GM18499 (cell line): ENCODE data around the gene OPTN.

Experiments
- ATAC-seq: cut with Tn5 transposase; IDR thresholded peaks from one replicate; pipeline ENCODE4 v1.9.1; 2021; ENCODE audit warnings: moderate number of reproducible peaks; ENCODE audit not compliant: insufficient read depth, unreplicated experiment

The OPTN gene

GRCh38 chr10:13168781-13169180 lies 68.8 kb downstream of the OPTN start:
- no peak for ATAC-seq

DNA sequence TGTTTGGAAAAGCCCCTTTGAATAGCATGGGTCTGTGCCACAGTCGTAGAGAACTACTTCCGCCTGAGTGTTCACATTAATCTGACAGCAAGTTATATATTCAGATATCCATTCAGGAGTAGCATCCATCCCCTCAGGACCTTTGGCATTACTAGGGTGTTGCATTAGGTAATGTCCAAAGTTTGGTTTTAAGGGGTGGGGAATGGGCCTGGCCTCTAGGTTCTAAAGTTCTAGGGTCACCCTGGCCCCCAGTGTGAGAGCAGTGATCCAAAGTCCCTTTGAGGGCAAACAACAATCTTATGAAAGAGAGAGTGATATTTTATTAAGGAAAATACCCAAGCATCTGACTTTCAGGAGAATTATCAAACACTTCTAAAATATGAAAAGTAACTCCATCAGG lies 73.7 kb downstream of the OPTN start:
- no peak for ATAC-seq

- no peak for ATAC-seq
Measured at GRCh38 chr10:13180788-13181187, 80.8 kb downstream of the OPTN start.

DNA sequence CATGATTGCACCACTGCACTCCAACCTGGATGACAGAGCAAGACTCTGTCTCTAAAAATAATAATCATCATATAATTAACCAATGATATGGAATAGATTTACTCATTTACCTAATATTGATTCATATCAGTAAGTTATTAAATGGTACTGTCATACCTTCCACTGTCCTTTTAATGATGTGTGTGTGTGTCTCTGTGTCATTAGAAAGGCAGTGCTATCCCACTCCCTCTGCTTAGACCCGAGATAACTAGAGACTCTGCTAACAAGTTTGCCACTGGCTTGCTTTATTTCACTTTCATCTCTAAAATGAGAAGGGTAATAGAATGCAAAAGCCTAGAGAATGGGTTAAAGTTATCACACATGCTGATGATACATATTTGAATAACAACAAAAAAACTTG lies 82.5 kb downstream of the OPTN start:
- ATAC-seq: no peak

DNA sequence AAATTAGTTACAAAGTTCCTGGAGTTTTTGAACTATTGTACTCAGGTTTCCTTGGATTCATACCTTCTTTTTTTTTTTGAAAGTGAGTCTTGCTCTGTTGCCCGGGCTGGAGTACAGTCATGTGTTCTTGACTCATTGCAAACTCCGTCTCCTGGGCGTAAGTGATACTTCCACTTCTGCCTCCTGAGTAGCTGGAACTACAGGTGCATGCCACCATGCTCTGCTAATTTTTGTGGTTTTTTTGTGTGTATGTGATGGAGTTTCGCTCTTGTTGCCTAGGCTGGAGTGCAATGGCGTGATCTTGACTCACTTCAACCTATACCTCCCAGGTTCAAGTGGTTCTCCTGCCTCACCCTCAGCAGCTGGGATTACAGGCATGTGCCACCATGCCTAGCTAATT lies 83.7 kb downstream of the OPTN start:
- ATAC-seq: peak; percentile 57

GRCh38 chr10:13184276-13184675 lies 84.3 kb downstream of the OPTN start:
- ATAC-seq: no peak

DNA sequence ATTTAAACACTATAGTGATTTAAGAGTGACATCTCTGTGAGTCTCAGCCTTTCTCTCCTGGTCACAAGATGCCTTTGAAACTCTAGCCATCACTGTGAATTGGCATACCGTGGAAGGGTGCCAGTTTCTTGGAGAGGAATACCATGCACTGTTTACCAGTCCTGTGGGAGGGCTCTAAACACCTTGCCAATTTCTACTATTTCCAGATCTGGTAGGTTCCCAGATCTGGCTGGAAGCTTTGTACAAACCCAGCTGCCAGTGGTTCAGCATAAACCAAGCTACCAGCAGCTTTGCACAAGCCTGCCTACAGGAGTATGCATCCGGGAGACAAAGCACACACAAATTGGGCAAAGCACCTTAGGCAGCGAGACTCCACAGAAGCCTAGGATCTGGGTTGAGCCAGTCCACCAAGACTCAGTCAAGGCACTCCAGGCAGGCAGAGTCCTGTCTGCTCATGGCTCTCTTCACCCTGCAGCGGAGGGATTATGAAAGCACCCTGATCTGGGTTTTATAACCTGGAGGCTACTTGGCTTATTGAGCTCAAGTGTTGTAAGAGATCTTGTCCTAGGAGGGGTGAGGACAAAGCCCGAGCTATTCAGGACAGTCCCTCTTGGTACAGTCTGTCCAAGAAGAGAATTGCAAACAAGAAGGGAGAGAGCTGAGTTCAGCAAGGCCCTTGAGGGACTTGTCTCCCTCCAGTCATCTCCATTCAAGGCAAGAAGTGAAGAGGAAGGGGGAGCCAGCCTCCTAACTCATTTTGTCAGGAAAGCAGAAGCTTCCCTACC lies 85.0 kb downstream of the OPTN start:
- ATAC-seq: no peak

- ATAC-seq: no peak
Measured at GRCh38 chr10:13187135-13187534, 87.2 kb downstream of the OPTN start.
